Glomerular visceral epithelial cell (primary cell): Measurements from ENCODE around the gene TRIM71.
"Not testable (repeated sequence)": the region's sequence is repeated elsewhere in the genome, so short reads cannot be mapped to it uniquely, and the experiment has no call there.

Experiments
- DNase-seq: peaks from one replicate; pipeline ENCODE4 v3.0.0-alpha.2; 2016; ENCODE audit errors: extremely low spot score

Gene TRIM71

GRCh38 chr3:32890420-32891276, 72.9 kb downstream of the TRIM71 start:
- no peak for DNase-seq

GRCh38 chr3:32891365-32891764, 73.6 kb downstream of the TRIM71 start:
- DNase-seq, result no peak

GRCh38 chr3:32892625-32893598, 75.1 kb downstream of the TRIM71 start:
- no peak for DNase-seq

GRCh38 chr3:32894977-32895376, 77.2 kb downstream of the TRIM71 start:
- no peak for DNase-seq

- no peak for DNase-seq
Measured at GRCh38 chr3:32895701-32896100, 77.9 kb downstream of the TRIM71 start.

GRCh38 chr3:32896143-32896542, 78.3 kb downstream of the TRIM71 start:
- DNase-seq, result no peak

- DNase-seq, result peak; percentile 32
Measured at GRCh38 chr3:32897001-32897601, 79.3 kb downstream of the TRIM71 start.

GRCh38 chr3:32897981-32898623, 80.3 kb downstream of the TRIM71 start:
- no peak for DNase-seq

GRCh38 chr3:32899265-32899664, 81.5 kb downstream of the TRIM71 start:
- no peak for DNase-seq

GRCh38 chr3:32901005-32901932, 83.5 kb downstream of the TRIM71 start:
- DNase-seq, result no peak

GRCh38 chr3:32902887-32903371, 85.1 kb downstream of the TRIM71 start:
- peak; percentile 6 for DNase-seq

- no peak for DNase-seq
Measured at GRCh38 chr3:32903953-32904352, 86.2 kb downstream of the TRIM71 start.

- no peak for DNase-seq
Measured at GRCh38 chr3:32909999-32910398, 92.2 kb downstream of the TRIM71 start.

GRCh38 chr3:32910954-32911353, 93.2 kb downstream of the TRIM71 start:
- no peak for DNase-seq

- DNase-seq, result no peak
Measured at GRCh38 chr3:32912046-32912445, 94.2 kb downstream of the TRIM71 start.

GRCh38 chr3:32913790-32914446, 96.1 kb downstream of the TRIM71 start:
- DNase-seq, result no peak

- DNase-seq, result no peak
Measured at GRCh38 chr3:32919920-32920319, 102.1 kb downstream of the TRIM71 start.

- no peak for DNase-seq
Measured at GRCh38 chr3:32922078-32922477, 104.3 kb downstream of the TRIM71 start.

GRCh38 chr3:32930161-32930560, 112.4 kb downstream of the TRIM71 start:
- DNase-seq, result no peak

GRCh38 chr3:32931273-32931672, 113.5 kb downstream of the TRIM71 start:
- DNase-seq, result not testable (repeated sequence)
